DMS114 treated with DMSO at 0.1 percent for 48 hours (cell line): ENCODE data around the gene SLCO1C1.
A peak's percentile ranks its signal among the peaks of the same experiment; 100 is the strongest.
"Not testable (repeated sequence)": the region's sequence is repeated elsewhere in the genome, so short reads cannot be mapped to it uniquely, and the experiment has no call there.

Experiments used
- DNase-seq: peaks from one replicate; lab custom pipeline; 2025; ENCODE audit not compliant: unreplicated experiment; lab: John Stamatoyannopoulos, UW

Gene SLCO1C1

GRCh38 chr12:20783796-20784357, 88.7 kb downstream of the SLCO1C1 start:
- not testable (repeated sequence) for DNase-seq

GRCh38 chr12:20792971-20793370, 97.8 kb downstream of the SLCO1C1 start:
- DNase-seq = no peak

GRCh38 chr12:20798554-20798953, 103.4 kb downstream of the SLCO1C1 start:
- peak; percentile 6 for DNase-seq

- DNase-seq = no peak
Measured at GRCh38 chr12:20800160-20800559, 105.0 kb downstream of the SLCO1C1 start.

GRCh38 chr12:20801035-20801434, 105.9 kb downstream of the SLCO1C1 start:
- no peak for DNase-seq
